HepG2 (cell line): ENCODE results near the gene HSDL2. TPM values are rescaled to one million over a fixed set of nuclear protein-coding genes. Genes with fewer than 3 reads are reported as not detected.

Experiments
- ATAC-seq: fragments of 200-7000 bp; cut with Tn5 transposase; 3 replicates; pipeline ENCODE4 v1.9.1; 2020; ENCODE audit warnings: mild to moderate bottlenecking, moderate library complexity
- BruUV-seq: library from RNA; stranded (reverse); fragments of 400-500 nt; replicated peaks from 2 replicates; lab custom pipeline; 2021; lab: Mats Ljungman, UMichigan
- CTCF ChIA-PET: fragments of 300-600 bp; formaldehyde crosslinking; extraction: SDS; loops from one replicate; lab custom pipeline; 2021; ENCODE audit warnings: low total read pairs, inconsistent platforms, low intra/inter-chr PET ratio; lab: Yijun Ruan, JAX
- POLR2A ChIA-PET: fragments of 350-600 bp; sonication (Branson Sonifier 250); formaldehyde crosslinking; loops from one replicate; lab custom pipeline; 2020; ENCODE audit warnings: antibody characterized with exemption, inconsistent platforms; lab: Yijun Ruan, JAX
- DNase-seq: peaks from one replicate; pipeline ENCODE4 v3.0.0-alpha.2; 2015; ENCODE audit warnings: low spot score
- FAIRE-seq: peaks from 3 replicates; lab custom pipeline; 2011; peaks lifted over from hg19 to GRCh38; lab: Jason Lieb, UNC
- H2AFZ ChIP-seq: one replicate; pipeline ENCODE4 v1.6.1; 2011; ENCODE audit warnings: low read length, inconsistent platforms
- H3K27ac ChIP-seq: fragments of 300-600 bp; 3 replicates; pipeline ENCODE4 v1.8.0; 2011; ENCODE audit warnings: mixed run types, mild to moderate bottlenecking, mixed read lengths, low read length, inconsistent platforms; ENCODE audit not compliant: insufficient read depth; ENCODE audit errors: extremely low read length
- H3K27me3 ChIP-seq, 2 experiments: fragments of 200-600 bp in 1 of 2; 2 replicates in 1 of 2; 3 replicates in 1 of 2; pipeline versions ENCODE4 v1.6.0 to v1.8.0; 2011; ENCODE audit warnings: low read length in 2 of 2, mild to moderate bottlenecking in 2 of 2, moderate library complexity in 2 of 2, inconsistent platforms in 1 of 2; ENCODE audit not compliant: insufficient read depth in 2 of 2, control insufficient read depth in 1 of 2
- H3K36me3 ChIP-seq, 2 experiments: fragments of 200-600 bp in 1 of 2; replicated peaks in 1 of 2; 2 replicates in 1 of 2; 3 replicates in 1 of 2; pipeline versions ENCODE4 v1.5.1 to v1.8.0; 2011; ENCODE audit warnings: low read length in 2 of 2, inconsistent platforms in 1 of 2; ENCODE audit not compliant: insufficient read depth in 2 of 2, control insufficient read depth in 1 of 2
- H3K4me1 ChIP-seq: 2 replicates; pipeline ENCODE4 v1.5.1; 2012; ENCODE audit warnings: low read length, inconsistent platforms; ENCODE audit not compliant: insufficient read depth
- H3K4me2 ChIP-seq: 2 replicates; pipeline ENCODE4 v1.6.0; 2011; ENCODE audit warnings: low read depth, low read length, inconsistent platforms
- H3K4me3 ChIP-seq, 3 experiments: fragments of 200-600 bp in 1 of 3; sonication (generic), shearing (Covaris generic) in 1 of 3; replicated peaks in 1 of 3; 2 replicates each; pipeline ENCODE4 v1.5.1; 2011 to 2016; ENCODE audit warnings: low read length in 3 of 3, inconsistent platforms in 2 of 3, low read depth in 2 of 3, mild to moderate bottlenecking in 2 of 3, control low read depth in 1 of 3, mixed read lengths in 1 of 3; ENCODE audit not compliant: insufficient read depth in 1 of 3
- H3K79me2 ChIP-seq: one replicate; pipeline ENCODE4 v1.6.1; 2011; ENCODE audit warnings: low read length, inconsistent platforms; ENCODE audit not compliant: insufficient read depth
- H3K9ac ChIP-seq: 2 replicates; pipeline ENCODE4 v1.6.0; 2011; ENCODE audit warnings: mild to moderate bottlenecking, low read depth, low read length, inconsistent platforms; ENCODE audit not compliant: insufficient read depth
- H3K9me3 ChIP-seq: 2 replicates; pipeline ENCODE4 v1.5.1; 2012; ENCODE audit warnings: mild to moderate bottlenecking, low read length
- H4K20me1 ChIP-seq: 2 replicates; pipeline ENCODE4 v1.6.0; 2011; ENCODE audit warnings: inconsistent platforms, mild to moderate bottlenecking, low read length, moderate library complexity; ENCODE audit not compliant: insufficient read depth
- GMEB2 ChIP-seq: IDR thresholded peaks from 2 replicates; pipeline ENCODE4 v1.6.1; 2016; ENCODE audit warnings: missing biosample characterization, missing genetic modification reagents, low read depth
- IRF9 ChIP-seq: sonication (generic); formaldehyde crosslinking; IDR thresholded peaks from 2 replicates; pipeline ENCODE4 v1.8.0; 2022; ENCODE audit warnings: missing genetic modification reagents, mild to moderate bottlenecking, borderline replicate concordance
- KMT2A ChIP-seq: sonication (generic); formaldehyde crosslinking; IDR thresholded peaks from 2 replicates; pipeline ENCODE4 v1.4.0; 2020; ENCODE audit warnings: missing genetic modification reagents
- MAX ChIP-seq: IDR thresholded peaks from 2 replicates; pipeline ENCODE4 v1.6.1; 2012; ENCODE audit warnings: inconsistent platforms
- MXD3 ChIP-seq: IDR thresholded peaks from 2 replicates; pipeline ENCODE4 v1.6.1; 2016; ENCODE audit warnings: mild to moderate bottlenecking, missing biosample characterization, missing genetic modification reagents
- NFE2L1 ChIP-seq: sonication (generic); formaldehyde crosslinking; IDR thresholded peaks from 2 replicates; pipeline ENCODE4 v1.4.0; 2020; ENCODE audit warnings: missing genetic modification reagents, mild to moderate bottlenecking, borderline replicate concordance
- PHF8 ChIP-seq: sonication (generic); formaldehyde crosslinking; IDR thresholded peaks from 2 replicates; pipeline ENCODE4 v1.5.0; 2020; ENCODE audit warnings: missing genetic modification reagents
- POLR2AphosphoS2 ChIP-seq: IDR thresholded peaks from 2 replicates; pipeline ENCODE4 v1.6.1; 2011; ENCODE audit warnings: low read depth, low read length, improper control_type of control experiment
- SOX13 ChIP-seq, 3 experiments: fragments of 450-650 bp in 1 of 3; sonication (generic) in 1 of 3; formaldehyde crosslinking in 1 of 3; IDR thresholded peaks in 2 of 3; conservative IDR thresholded peaks in 1 of 3; 2 replicates each; pipeline versions ENCODE4 v1.5.0 to v1.6.1; 2016 to 2020; ENCODE audit warnings: antibody characterized with exemption in 1 of 3, mild to moderate bottlenecking in 1 of 3, missing compliant biosample characterization in 1 of 3, missing genetic modification reagents in 1 of 3, moderate library complexity in 1 of 3
- SPEN ChIP-seq: sonication (generic); formaldehyde crosslinking; IDR thresholded peaks from 2 replicates; pipeline ENCODE4 v1.5.1; 2020; ENCODE audit warnings: low read depth, mild to moderate bottlenecking, missing genetic modification reagents
- STAT5B ChIP-seq: sonication (generic); formaldehyde crosslinking; IDR thresholded peaks from 2 replicates; pipeline ENCODE4 v1.4.0; 2020; ENCODE audit warnings: missing genetic modification reagents
- ZBTB7B ChIP-seq: sonication (generic); formaldehyde crosslinking; IDR thresholded peaks from 2 replicates; pipeline ENCODE4 v1.4.0; 2020; ENCODE audit warnings: missing genetic modification reagents
- ZNF3 ChIP-seq: IDR thresholded peaks from 2 replicates; pipeline ENCODE4 v1.7.0; 2017; ENCODE audit warnings: inconsistent platforms
- ZNF451 ChIP-seq: sonication (generic); formaldehyde crosslinking; IDR thresholded peaks from 2 replicates; pipeline ENCODE4 v1.5.0; 2020; ENCODE audit warnings: mild to moderate bottlenecking, missing genetic modification reagents
- ZNF572 ChIP-seq: sonication (generic); formaldehyde crosslinking; IDR thresholded peaks from 2 replicates; pipeline ENCODE4 v1.5.1; 2020; ENCODE audit warnings: mild to moderate bottlenecking, missing genetic modification reagents
- ZSCAN12 ChIP-seq: sonication (generic); formaldehyde crosslinking; IDR thresholded peaks from 2 replicates; pipeline ENCODE4 v1.9.0; 2021; ENCODE audit warnings: mild to moderate bottlenecking, missing genetic modification reagents
- WGBS: methylation state at CpG from one replicate; pipeline ENCODE4 v1.1.6; 2017; ENCODE audit warnings: low lambda C conversion rate; 5-methylcytosine and 5-hydroxymethylcytosine counted together
- in situ Hi-C: cut with HindIII; loops from 2 replicates; pipeline ENCODE4 v1.10.0; 2017; ENCODE audit warnings: low pct_unique_long_range_greater_than_20kb; ENCODE audit not compliant: extremely low pct_ligation_motif_present
- intact Hi-C: fragments of 100-400 bp; cut with micrococcal nuclease; formaldehyde crosslinking; loops from one replicate; pipeline ENCODE4 v1.10.0; 2022; ENCODE audit not compliant: unreplicated experiment
- polyA plus RNA-seq, 8 experiments: library from polyadenylated mRNA; depleted of rRNA in 3 of 8; stranded (reverse) in 7 of 8; unstranded in 1 of 8; fragments of >200 nt; fragmentation: Illumina TruSeq in 4 of 8; extraction: Trizol in 4 of 8; gene quantifications; 2 replicates each; pipeline versions ENCODE4 v1.2.1 to v1.2.3, GENCODE V29; 2011 to 2016; ENCODE audit warnings: low read depth in 4 of 8, missing spikeins in 1 of 8, mixed read lengths in 1 of 8; ENCODE audit not compliant: insufficient read depth in 1 of 8
- total RNA-seq, 5 experiments: library from RNA; depleted of rRNA; stranded (reverse); fragments of >200 nt; fragmentation: Illumina TruSeq; extraction: Trizol; gene quantifications; 2 replicates each; pipeline ENCODE4 v1.2.3, GENCODE V29; 2016; ENCODE audit warnings: low read depth in 1 of 5

The HSDL2 gene
- total and polyA plus RNA-seq, 2 of the 13 experiments (the other 11 are each of a cell fraction or from before 2014, with no cell fraction given), result 55.3 to 80.2 TPM

- 93% methylated on average over 2 of the region's 2 CpGs for WGBS
- H3K36me3 ChIP-seq, result no peaks in the 10 kb centered on the region
These were observed 136.9 kb downstream of the HSDL2 start for GRCh38 chr9:112516769-112517168.

GRCh38 chr9:112520069-112520468, 140.2 kb downstream of the HSDL2 start:
- no peak for TF ChIP-seq PHF8 (CRISPR knock-in tag)
- TF ChIP-seq ZNF451 (CRISPR knock-in tag), result no peak
- no peak for TF ChIP-seq MAX
- TF ChIP-seq KMT2A (CRISPR knock-in tag), result no peak
- no peak for TF ChIP-seq POLR2AphosphoS2
- TF ChIP-seq IRF9 (CRISPR knock-in tag), result no peak
- TF ChIP-seq NFE2L1 (CRISPR knock-in tag), result no peak
- TF ChIP-seq GMEB2 (CRISPR knock-in tag), result no peak
- TF ChIP-seq ZNF572 (CRISPR knock-in tag), result no peak
- no peak for TF ChIP-seq ZSCAN12 (CRISPR knock-in tag)
- TF ChIP-seq MXD3, result no peak
- no peak for TF ChIP-seq SPEN
- no peak for TF ChIP-seq SOX13 (IDR thresholded peaks at IDR 0.05)
- TF ChIP-seq SOX13 (CRISPR knock-in tag; conservative IDR thresholded peaks at IDR 0.05 in 1 of 2, IDR thresholded peaks at IDR 0.05 in 1 of 2), result no peak
- ChIA-PET POLR2A (no interaction called here), CTCF (no interaction called here)
- H3K9ac ChIP-seq, result no peak overlapping the region
- no peaks in the 10 kb centered on the region for H3K9me3 ChIP-seq
- no peak overlapping the region for H3K27ac ChIP-seq
- H4K20me1 ChIP-seq, result peaks cover 10% of the 10 kb centered on the region; the same call in 1 of the 2 replicates
- no peak overlapping the region for H3K4me2 ChIP-seq
- 94% methylated on average over 1 of the region's 1 CpG for WGBS
- H3K27me3 ChIP-seq, result no peaks in the 10 kb centered on the region
- no peaks in the 10 kb centered on the region for H3K36me3 ChIP-seq
- H3K4me1 ChIP-seq, result peaks cover 23% of the 10 kb centered on the region
- intact Hi-C loops, result no loop called here
- ATAC-seq (no peak), FAIRE-seq (no peak), DNase-seq (no peak)
- H3K79me2 ChIP-seq, result peaks cover 65% of the 10 kb centered on the region
- BruUV-seq, result no TSS peak
- H3K4me3 ChIP-seq, result no peak overlapping the region
- H2AFZ ChIP-seq, result no peak overlapping the region
- in situ Hi-C loops, result no loop called here

More at GRCh38 chr9:112516769-112517168, 136.9 kb downstream of the HSDL2 start:
- no peaks in the 10 kb centered on the region for H3K9me3 ChIP-seq
- in situ Hi-C loops (no loop called here), intact Hi-C loops (no loop called here)
- TF ChIP-seq STAT5B (CRISPR knock-in tag) (no peak), ZBTB7B (CRISPR knock-in tag) (no peak), ZNF3 (no peak)
- BruUV-seq, result no TSS peak
- H4K20me1 ChIP-seq, result 0 out of 2 replicates have a peak, but pooled peaks cover 7% of the 10 kb centered on the region
- no peak overlapping the region for H3K27ac ChIP-seq
- H3K4me3 ChIP-seq, result no peak overlapping the region
- H3K4me2 ChIP-seq, result no peak overlapping the region
- POLR2A ChIA-PET, result interaction anchor here (1.5 kb wide), 1 partner anchor 11 kb away, joined by 4 read pairs; no protein-coding TSS in a partner anchor
- no peak overlapping the region for H2AFZ ChIP-seq
- DNase-seq, result no peak
- no peak for FAIRE-seq
- ATAC-seq, result no peak
- peaks cover 48% of the 10 kb centered on the region for H3K79me2 ChIP-seq
- H3K4me1 ChIP-seq, result peaks cover 23% of the 10 kb centered on the region
- no peak overlapping the region for H3K9ac ChIP-seq
- CTCF ChIA-PET, result no interaction called here
- no peaks in the 10 kb centered on the region for H3K27me3 ChIP-seq
